HepG2 (cell line): ENCODE measurements around the gene P2RX7. TPM values are rescaled to one million over a fixed set of nuclear protein-coding genes. Genes with fewer than 3 reads are reported as not detected.

Experiments used
- ATF4 ChIP-seq, 2 experiments: fragments of 450-650 bp in 1 of 2; sonication (generic) in 1 of 2; formaldehyde crosslinking; IDR thresholded peaks; 2 replicates each; pipeline versions ENCODE4 v1.5.0 to v1.8.0; 2020 to 2022; ENCODE audit warnings: mild to moderate bottlenecking in 1 of 2, missing genetic modification reagents in 1 of 2
- CEBPG ChIP-seq: IDR thresholded peaks from 2 replicates; pipeline ENCODE4 v1.6.1; 2016
- DBP ChIP-seq: sonication (generic); formaldehyde crosslinking; IDR thresholded peaks from 2 replicates; pipeline ENCODE4 v1.4.0; 2020; ENCODE audit warnings: missing genetic modification reagents; ENCODE audit errors: not compliant biosample characterization
- ELF3 ChIP-seq: IDR thresholded peaks from 2 replicates; pipeline ENCODE4 v1.6.1; 2016; ENCODE audit warnings: missing genetic modification reagents, missing compliant biosample characterization
- FOXM1 ChIP-seq: sonication (generic); formaldehyde crosslinking; IDR thresholded peaks from 2 replicates; pipeline ENCODE4 v1.5.0; 2020; ENCODE audit warnings: missing genetic modification reagents
- HMG20B ChIP-seq: conservative IDR thresholded peaks from 2 replicates; pipeline ENCODE4 v1.6.1; 2016; ENCODE audit warnings: missing genetic modification reagents, missing compliant biosample characterization
- HOXA3 ChIP-seq: sonication (generic); formaldehyde crosslinking; IDR thresholded peaks from 2 replicates; pipeline ENCODE4 v1.5.0; 2020; ENCODE audit warnings: missing genetic modification reagents
- KAT8 ChIP-seq: IDR thresholded peaks from 2 replicates; pipeline ENCODE4 v1.6.1; 2016; ENCODE audit warnings: missing genetic modification reagents, missing compliant biosample characterization
- KDM5A ChIP-seq: fragments of 200-600 bp; sonication (generic); IDR thresholded peaks from 2 replicates; pipeline ENCODE4 v1.7.0; 2018; ENCODE audit warnings: antibody characterized with exemption, mild to moderate bottlenecking, low read length, borderline replicate concordance
- MAFK ChIP-seq, 2 experiments: IDR thresholded peaks in 1 of 2; conservative IDR thresholded peaks in 1 of 2; 2 replicates each; pipeline ENCODE4 v1.6.1; 2011; ENCODE audit warnings: improper control_type of control experiment in 2 of 2, low read length in 2 of 2
- MBNL3 ChIP-seq: fragments of 250-450 bp; sonication (Bioruptor Pico); conservative IDR thresholded peaks from 2 replicates; pipeline ENCODE4 v1.8.0; 2022; ENCODE audit warnings: mild to moderate bottlenecking, inconsistent platforms
- MYC ChIP-seq: sonication (generic); formaldehyde crosslinking; IDR thresholded peaks from 2 replicates; pipeline ENCODE4 v1.9.0; 2021; ENCODE audit warnings: missing genetic modification reagents, borderline replicate concordance
- RFX5 ChIP-seq: IDR thresholded peaks from 2 replicates; pipeline ENCODE4 v1.6.1; 2011; ENCODE audit warnings: low read depth, low read length, improper control_type of control experiment
- RFXAP ChIP-seq: sonication (generic); formaldehyde crosslinking; IDR thresholded peaks from 2 replicates; pipeline ENCODE4 v1.4.0; 2020; ENCODE audit warnings: missing genetic modification reagents, borderline replicate concordance
- SP140L ChIP-seq: sonication (generic); formaldehyde crosslinking; IDR thresholded peaks from 2 replicates; pipeline ENCODE4 v1.4.0; 2020; ENCODE audit warnings: missing genetic modification reagents, borderline replicate concordance
- SP4 ChIP-seq: sonication (generic); formaldehyde crosslinking; IDR thresholded peaks from 2 replicates; pipeline ENCODE4 v1.8.1; 2023; ENCODE audit warnings: mild to moderate bottlenecking, missing genetic modification reagents
- SRSF9 ChIP-seq: fragments of 200-400 bp; formaldehyde crosslinking; IDR thresholded peaks from 2 replicates; pipeline ENCODE4 v1.6.1; 2018; ENCODE audit warnings: borderline replicate concordance, mild to moderate bottlenecking, low read depth, low read length; ENCODE audit not compliant: insufficient read depth, poor library complexity, severe bottlenecking
- SUZ12 ChIP-seq: fragments of 150-350 bp; IDR thresholded peaks from 2 replicates; pipeline ENCODE4 v1.6.1; 2014; ENCODE audit warnings: low read depth, low read length
- TEAD3 ChIP-seq: optimal IDR thresholded peaks from 2 replicates; pipeline ENCODE3; 2016; ENCODE audit warnings: borderline replicate concordance
- TFDP2 ChIP-seq: sonication (generic); formaldehyde crosslinking; IDR thresholded peaks from 2 replicates; pipeline ENCODE4 v1.4.0; 2020; ENCODE audit warnings: missing genetic modification reagents
- THRA ChIP-seq: sonication (generic); formaldehyde crosslinking; IDR thresholded peaks from 2 replicates; pipeline ENCODE4 v1.4.0; 2020; ENCODE audit warnings: missing genetic modification reagents, borderline replicate concordance
- ZNF335 ChIP-seq: sonication (generic); formaldehyde crosslinking; IDR thresholded peaks from 2 replicates; pipeline ENCODE4 v1.4.0; 2020; ENCODE audit warnings: missing genetic modification reagents
- ZNF629 ChIP-seq: sonication (generic); formaldehyde crosslinking; conservative IDR thresholded peaks from 2 replicates; pipeline ENCODE4 v1.5.0; 2020; ENCODE audit warnings: missing genetic modification reagents
- ZNF766 ChIP-seq: sonication (generic); formaldehyde crosslinking; IDR thresholded peaks from 2 replicates; pipeline ENCODE4 v1.5.0; 2020; ENCODE audit warnings: missing genetic modification reagents, borderline replicate concordance
- polyA plus RNA-seq, 8 experiments: library from polyadenylated mRNA; depleted of rRNA in 3 of 8; stranded (reverse) in 7 of 8; unstranded in 1 of 8; fragments of >200 nt; fragmentation: Illumina TruSeq in 4 of 8; extraction: Trizol in 4 of 8; gene quantifications; 2 replicates each; pipeline versions ENCODE4 v1.2.1 to v1.2.3, GENCODE V29; 2011 to 2016; ENCODE audit warnings: low read depth in 4 of 8, missing spikeins in 1 of 8, mixed read lengths in 1 of 8; ENCODE audit not compliant: insufficient read depth in 1 of 8
- total RNA-seq, 5 experiments: library from RNA; depleted of rRNA; stranded (reverse); fragments of >200 nt; fragmentation: Illumina TruSeq; extraction: Trizol; gene quantifications; 2 replicates each; pipeline ENCODE4 v1.2.3, GENCODE V29; 2016; ENCODE audit warnings: low read depth in 1 of 5

P2RX7 gene
- total and polyA plus RNA-seq, 2 of the 13 experiments (the other 11 are each of a cell fraction or from before 2014, with no cell fraction given) = 0.13 to 0.73 TPM

- no peak for TF ChIP-seq DBP (CRISPR knock-in tag)
- TF ChIP-seq FOXM1 (CRISPR knock-in tag) = no peak
- 0 out of 2 replicates have a peak, but pooled peaks have one; percentile 5 for TF ChIP-seq CEBPG (CRISPR knock-in tag)
- no peak for TF ChIP-seq HMG20B (CRISPR knock-in tag)
- TF ChIP-seq THRA (CRISPR knock-in tag) = no peak
- peak; percentile 35 to 37 for TF ChIP-seq MAFK (conservative IDR thresholded peaks at IDR 0.05 in 1 of 2, IDR thresholded peaks at IDR 0.05 in 1 of 2; ENCODE audit: low read length in 2 of 2)
- TF ChIP-seq RFXAP (CRISPR knock-in tag) = peak; percentile 91
- no peak for TF ChIP-seq SP4 (CRISPR knock-in tag)
- no peak for TF ChIP-seq ZNF335
- TF ChIP-seq ZNF766 = 0 out of 2 replicates have a peak, but pooled peaks have one; percentile 32
- no peak for TF ChIP-seq SRSF9
- no peak for TF ChIP-seq SUZ12
- no peak for TF ChIP-seq KDM5A
- TF ChIP-seq SP140L (CRISPR knock-in tag) = no peak
- TF ChIP-seq ATF4 (CRISPR knock-in tag; IDR thresholded peaks at IDR 0.05) = 0 out of 4 replicates have a peak, but pooled peaks of 1 of the 2 experiments have one; percentile 32
- TF ChIP-seq ELF3 (CRISPR knock-in tag) = peak; percentile 47
- TF ChIP-seq MBNL3 (CRISPR knock-in tag) = no peak
- TF ChIP-seq TFDP2 (CRISPR knock-in tag) = peak; percentile 68; the same call in 1 of the 2 replicates
- peak; percentile 53 for TF ChIP-seq TEAD3 (CRISPR knock-in tag)
- peak; percentile 43; the same call in 1 of the 2 replicates for TF ChIP-seq HOXA3
- TF ChIP-seq MYC (CRISPR knock-in tag) = peak; percentile 39; the same call in 1 of the 2 replicates
- peak; percentile 94 for TF ChIP-seq ZNF629 (CRISPR knock-in tag)
- TF ChIP-seq RFX5 = peak; percentile 75
- peak; percentile 31; the same call in 1 of the 2 replicates for TF ChIP-seq KAT8 (CRISPR knock-in tag)
Observed at GRCh38 chr12:121128908-121129810, 3.5 kb upstream of the P2RX7 start (continued).
